OCI-LY7 (cell line): ENCODE results near the gene NPAS2. TPM values are rescaled to one million over a fixed set of nuclear protein-coding genes. Genes with fewer than 3 reads are reported as not detected.

Experiments
- BruUV-seq: library from RNA; stranded (reverse); fragments of 400-500 nt; replicated peaks from 2 replicates; lab custom pipeline; 2021; lab: Mats Ljungman, UMichigan
- CTCF ChIA-PET: fragments of 300-600 bp; sonication (Branson Sonifier 250); formaldehyde crosslinking; loops from one replicate; lab custom pipeline; 2022; ENCODE audit warnings: antibody characterized with exemption; ENCODE audit not compliant: unreplicated experiment; lab: Charles Lee
- POLR2A ChIA-PET: fragments of 300-600 bp; sonication (Branson Sonifier 250); formaldehyde crosslinking; loops from one replicate; lab custom pipeline; 2022; ENCODE audit warnings: antibody characterized with exemption; lab: Charles Lee
- DNase-seq: peaks from one replicate; pipeline ENCODE4 v3.0.0-alpha.2; 2015; ENCODE audit warnings: low spot score
- H2AFZ ChIP-seq: fragments of 200-600 bp; sonication (generic), shearing (Covaris generic); 2 replicates; pipeline ENCODE4 v1.6.1; 2014; ENCODE audit warnings: mild to moderate bottlenecking, antibody characterized with exemption, low read length, moderate library complexity
- H3K27ac ChIP-seq: fragments of 200-600 bp; sonication (generic); 2 replicates; pipeline ENCODE4 v1.5.1; 2014; ENCODE audit warnings: mixed run types, low read depth, mild to moderate bottlenecking, moderate library complexity, low read length, inconsistent platforms; ENCODE audit not compliant: poor library complexity, severe bottlenecking
- H3K36me3 ChIP-seq: fragments of 200-600 bp; sonication (generic); 2 replicates; pipeline ENCODE4 v1.6.1; 2014; ENCODE audit warnings: mild to moderate bottlenecking, antibody characterized with exemption, low read length, moderate library complexity, mixed read lengths; ENCODE audit not compliant: insufficient read depth
- H3K4me1 ChIP-seq: fragments of 200-600 bp; sonication (generic); 2 replicates; pipeline ENCODE4 v1.5.1; 2014; ENCODE audit warnings: mild to moderate bottlenecking, low read length; ENCODE audit not compliant: insufficient read depth, poor library complexity, severe bottlenecking
- H3K4me2 ChIP-seq: fragments of 200-600 bp; sonication (generic); 2 replicates; pipeline ENCODE4 v1.6.1; 2014; ENCODE audit warnings: mild to moderate bottlenecking, low read length
- H3K4me3 ChIP-seq: fragments of 200-600 bp; sonication (generic); 2 replicates; pipeline ENCODE4 v1.5.1; 2014; ENCODE audit warnings: mild to moderate bottlenecking, low read depth, low read length; ENCODE audit not compliant: poor library complexity, severe bottlenecking
- H3K79me2 ChIP-seq: fragments of 200-600 bp; sonication (generic); 2 replicates; pipeline ENCODE4 v1.6.1; 2016; ENCODE audit warnings: low read depth, mild to moderate bottlenecking, low read length, moderate library complexity, mixed read lengths; ENCODE audit not compliant: insufficient read depth
- H3K9me2 ChIP-seq: fragments of 200-600 bp; sonication (generic); 2 replicates; pipeline ENCODE4 v1.6.1; 2016; ENCODE audit warnings: mild to moderate bottlenecking, low read length, mixed read lengths; ENCODE audit not compliant: insufficient read depth
- H3K9me3 ChIP-seq: fragments of 200-600 bp; sonication (generic); 2 replicates; pipeline ENCODE4 v1.6.1; 2014; ENCODE audit warnings: mild to moderate bottlenecking, mixed run types, low read length, mixed read lengths
- H4K20me1 ChIP-seq: fragments of 200-600 bp; sonication (generic); 2 replicates; pipeline ENCODE4 v1.6.1; 2014; ENCODE audit warnings: mild to moderate bottlenecking, antibody characterized with exemption, low read length, moderate library complexity, mixed read lengths; ENCODE audit not compliant: insufficient read depth
- EZH2phosphoT487 ChIP-seq: fragments of 200-600 bp; sonication (generic); IDR thresholded peaks from 2 replicates; pipeline ENCODE4 v1.6.1; 2018; ENCODE audit warnings: low read depth, borderline replicate concordance, mild to moderate bottlenecking, mixed run types, antibody characterized with exemption, low read length, moderate library complexity, mixed read lengths
- intact Hi-C: fragments of 100-400 bp; cut with micrococcal nuclease; formaldehyde crosslinking; loops from one replicate; pipeline ENCODE4 v1.10.0; 2022; ENCODE audit not compliant: unreplicated experiment
- total RNA-seq, 2 experiments: library from RNA; depleted of rRNA in 1 of 2; stranded (reverse); fragments of >200 nt in 1 of 2; shearing (Covaris generic) in 1 of 2; gene quantifications; 2 replicates each; pipeline ENCODE4 v1.2.3, GENCODE V29; 2014 to 2022
- TF ChIP-seq, protein P1 (sequence below): fragments of 200-600 bp; sonication (generic); conservative IDR thresholded peaks from 2 replicates; pipeline ENCODE4 v1.5.1; 2014; ENCODE audit warnings: mild to moderate bottlenecking, antibody characterized with exemption, low read length, moderate library complexity, mixed read lengths

The NPAS2 gene
- total RNA-seq, 2 experiments from 2014 or later = not detected

DNA sequence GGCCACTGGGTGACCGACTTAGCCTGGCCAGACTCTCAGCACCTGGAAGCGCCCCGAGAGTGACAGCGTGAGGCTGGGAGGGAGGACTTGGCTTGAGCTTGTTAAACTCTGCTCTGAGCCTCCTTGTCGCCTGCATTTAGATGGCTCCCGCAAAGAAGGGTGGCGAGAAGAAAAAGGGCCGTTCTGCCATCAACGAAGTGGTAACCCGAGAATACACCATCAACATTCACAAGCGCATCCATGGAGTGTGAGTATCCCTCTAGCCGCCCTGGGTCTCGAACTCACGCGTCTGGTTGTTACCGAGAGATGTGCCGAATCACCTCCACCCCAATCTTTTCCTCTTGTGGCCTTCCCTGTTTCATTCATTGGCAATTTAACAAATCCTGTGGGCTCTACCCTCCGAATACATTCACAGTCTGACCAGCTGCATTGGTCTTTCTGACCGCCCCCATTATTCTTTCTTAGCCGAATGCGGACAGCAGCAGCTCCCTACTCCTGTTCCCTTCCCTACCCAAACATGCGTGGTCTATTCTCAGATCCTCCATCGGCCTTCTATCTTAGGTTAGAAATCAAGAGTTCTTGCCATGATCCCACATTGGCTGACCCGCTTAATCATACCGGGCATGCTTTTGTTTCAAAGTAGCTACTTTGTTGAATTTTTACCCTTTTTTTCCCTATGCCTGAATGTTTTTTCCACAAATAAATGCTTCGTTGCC is 182.8 kb downstream of the NPAS2 start:
- peaks cover 55% of the 10 kb centered on the region for H3K36me3 ChIP-seq
- intact Hi-C loops = no loop called here
- BruUV-seq = TSS peak; percentile 77
- H2AFZ ChIP-seq = peak overlapping the region; percentile 92; the same call in 1 of the 2 replicates
- H3K4me1 ChIP-seq = peaks cover 25% of the 10 kb centered on the region
- DNase-seq = peak; percentile 11
- H3K79me2 ChIP-seq = peaks cover 55% of the 10 kb centered on the region
- H3K4me2 ChIP-seq = peak overlapping the region; percentile 79
- POLR2A ChIA-PET = interaction anchor here (0.6 to 1.7 kb wide), 5 partner anchors 9 to 440 kb away, joined by 3 to 5 read pairs (median 4); partner anchors contain the start of gene PDCL3
- peak overlapping the region; percentile 92 for H3K4me3 ChIP-seq
- TF ChIP-seq, protein P1, sequence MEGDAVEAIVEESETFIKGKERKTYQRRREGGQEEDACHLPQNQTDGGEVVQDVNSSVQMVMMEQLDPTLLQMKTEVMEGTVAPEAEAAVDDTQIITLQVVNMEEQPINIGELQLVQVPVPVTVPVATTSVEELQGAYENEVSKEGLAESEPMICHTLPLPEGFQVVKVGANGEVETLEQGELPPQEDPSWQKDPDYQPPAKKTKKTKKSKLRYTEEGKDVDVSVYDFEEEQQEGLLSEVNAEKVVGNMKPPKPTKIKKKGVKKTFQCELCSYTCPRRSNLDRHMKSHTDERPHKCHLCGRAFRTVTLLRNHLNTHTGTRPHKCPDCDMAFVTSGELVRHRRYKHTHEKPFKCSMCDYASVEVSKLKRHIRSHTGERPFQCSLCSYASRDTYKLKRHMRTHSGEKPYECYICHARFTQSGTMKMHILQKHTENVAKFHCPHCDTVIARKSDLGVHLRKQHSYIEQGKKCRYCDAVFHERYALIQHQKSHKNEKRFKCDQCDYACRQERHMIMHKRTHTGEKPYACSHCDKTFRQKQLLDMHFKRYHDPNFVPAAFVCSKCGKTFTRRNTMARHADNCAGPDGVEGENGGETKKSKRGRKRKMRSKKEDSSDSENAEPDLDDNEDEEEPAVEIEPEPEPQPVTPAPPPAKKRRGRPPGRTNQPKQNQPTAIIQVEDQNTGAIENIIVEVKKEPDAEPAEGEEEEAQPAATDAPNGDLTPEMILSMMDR = no peak
- TF ChIP-seq EZH2phosphoT487 = no peak
- H3K9me2 ChIP-seq = no peaks in the 10 kb centered on the region
- no peaks in the 10 kb centered on the region for H3K9me3 ChIP-seq
- CTCF ChIA-PET = interaction anchor here (0.9 kb wide), 1 partner anchor 10 kb away, joined by 3 read pairs; no protein-coding TSS in a partner anchor
- peaks cover 44% of the 10 kb centered on the region; the same call in 1 of the 2 replicates for H4K20me1 ChIP-seq
- peak overlapping the region; percentile 56 for H3K27ac ChIP-seq

DNA sequence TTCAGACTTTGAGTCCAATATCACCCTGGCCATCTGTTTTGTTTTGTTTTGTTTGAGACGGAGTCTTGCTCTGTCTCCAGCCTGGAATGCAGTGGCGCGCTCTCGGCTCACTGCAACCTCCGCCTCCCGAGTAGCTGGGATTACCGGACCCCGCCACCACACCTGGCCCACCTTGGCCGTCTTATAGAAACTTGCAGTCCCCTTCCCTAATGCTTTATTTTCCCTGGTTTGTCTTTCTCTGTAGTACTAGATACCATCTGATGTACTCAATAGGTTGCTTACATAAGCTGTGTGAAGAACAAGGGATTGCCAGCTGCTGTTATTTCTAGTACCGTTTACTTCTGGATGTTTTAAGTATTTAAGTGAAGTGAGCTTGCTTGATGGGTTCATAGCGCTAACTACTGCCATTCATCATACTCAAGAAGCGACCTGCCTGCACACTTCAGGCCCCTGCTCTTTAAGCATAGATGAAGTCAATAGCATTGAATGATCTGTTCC is 183.4 kb downstream of the NPAS2 start:
- Histone ChIP-seq H3K9me2 (no peaks in the 10 kb centered on the region), H3K36me3 (peaks cover 61% of the 10 kb centered on the region), H3K79me2 (peaks cover 55% of the 10 kb centered on the region), H3K4me3 (peak overlapping the region; percentile 92), H2AFZ (no peak overlapping the region), H4K20me1 (peaks cover 46% of the 10 kb centered on the region; the same call in 1 of the 2 replicates), H3K4me1 (peaks cover 25% of the 10 kb centered on the region), H3K4me2 (peak overlapping the region; percentile 79), H3K27ac (peak overlapping the region; percentile 56), H3K9me3 (no peaks in the 10 kb centered on the region)
- ChIA-PET CTCF (interaction anchor here (0.9 kb wide), 1 partner anchor 9 kb away, joined by 3 read pairs; no protein-coding TSS in a partner anchor), POLR2A (interaction anchor here (0.6 to 1.7 kb wide), 5 partner anchors 9 to 440 kb away, joined by 3 to 5 read pairs (median 4); partner anchors contain the start of gene PDCL3)
- no peak for TF ChIP-seq EZH2phosphoT487
- TF ChIP-seq, protein P1 = no peak
- BruUV-seq = no TSS peak
- intact Hi-C loops = no loop called here
- DNase-seq = peak; percentile 11
